NOMO-1 treated with DMSO at 0.1 percent for 48 hours (cell line): Measurements from ENCODE around the gene COX6A2.
"Not testable (repeated sequence)": the region's sequence is repeated elsewhere in the genome, so short reads cannot be mapped to it uniquely, and the experiment has no call there.

ENCODE experiments used
- DNase-seq: peaks from one replicate; lab custom pipeline; 2025; ENCODE audit not compliant: unreplicated experiment; lab: John Stamatoyannopoulos, UW

Gene COX6A2

GRCh38 chr16:31438414-31438813, 10.3 kb upstream of the COX6A2 start:
- no peak for DNase-seq

- no peak for DNase-seq
Measured at GRCh38 chr16:31436221-31437045, 8.3 kb upstream of the COX6A2 start.

GRCh38 chr16:31435341-31436220, 7.4 kb upstream of the COX6A2 start:
- DNase-seq, result no peak

DNA sequence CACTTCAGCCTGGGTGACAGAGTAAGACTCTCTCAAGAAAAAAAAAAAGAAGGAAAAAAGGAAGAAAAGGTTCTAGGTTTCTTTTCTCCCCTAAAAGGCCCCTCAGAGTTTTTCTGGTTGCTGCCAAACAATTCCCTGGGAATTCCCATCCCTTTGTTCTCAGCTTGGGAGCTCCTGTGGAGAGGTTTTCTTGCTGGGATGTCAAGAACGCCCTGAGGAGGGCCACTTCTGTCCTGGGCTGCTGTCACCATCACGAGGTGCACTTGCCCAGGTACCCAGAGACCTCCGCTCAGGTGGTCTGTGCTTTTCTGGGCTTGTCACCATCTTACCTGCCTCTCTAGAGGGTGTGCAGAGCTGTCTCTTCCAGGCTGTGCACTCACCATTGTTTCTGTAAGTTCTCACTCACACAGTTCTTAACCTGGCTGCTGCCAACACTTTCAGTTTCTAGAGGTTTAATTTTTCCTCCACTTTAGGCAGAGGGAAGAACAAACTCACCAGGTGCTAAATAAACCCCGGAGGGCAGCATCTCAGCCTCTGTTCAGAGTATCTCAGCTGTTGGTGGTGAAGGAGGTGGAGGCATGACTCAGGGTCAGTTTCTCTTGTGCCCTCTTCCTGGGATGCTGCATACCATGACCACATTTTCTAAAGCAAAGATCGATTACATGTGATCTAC, 2.4 kb upstream of the COX6A2 start:
- DNase-seq, result no peak

- no peak for DNase-seq
Measured at GRCh38 chr16:31429796-31430195, 1.6 kb upstream of the COX6A2 start.

DNA sequence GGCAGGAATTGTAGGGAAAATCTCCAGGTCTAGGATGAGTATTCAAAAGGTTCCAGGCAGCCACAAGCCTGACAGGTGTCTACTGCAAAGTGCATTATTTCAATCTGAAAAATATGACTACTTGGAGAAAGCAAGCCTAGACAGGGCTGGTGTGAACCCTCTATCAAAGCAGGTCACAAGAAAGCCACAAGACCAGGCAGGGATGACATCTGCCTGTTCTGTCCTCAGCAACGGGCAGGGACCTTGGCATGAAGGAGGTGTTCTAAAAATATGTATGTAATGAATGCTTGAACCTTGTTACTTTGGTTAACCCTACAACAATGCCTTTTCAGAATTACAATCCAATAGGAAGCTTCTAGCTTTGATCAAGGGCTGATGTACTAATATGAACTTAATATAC, 1.2 kb upstream of the COX6A2 start:
- DNase-seq, result no peak

DNA sequence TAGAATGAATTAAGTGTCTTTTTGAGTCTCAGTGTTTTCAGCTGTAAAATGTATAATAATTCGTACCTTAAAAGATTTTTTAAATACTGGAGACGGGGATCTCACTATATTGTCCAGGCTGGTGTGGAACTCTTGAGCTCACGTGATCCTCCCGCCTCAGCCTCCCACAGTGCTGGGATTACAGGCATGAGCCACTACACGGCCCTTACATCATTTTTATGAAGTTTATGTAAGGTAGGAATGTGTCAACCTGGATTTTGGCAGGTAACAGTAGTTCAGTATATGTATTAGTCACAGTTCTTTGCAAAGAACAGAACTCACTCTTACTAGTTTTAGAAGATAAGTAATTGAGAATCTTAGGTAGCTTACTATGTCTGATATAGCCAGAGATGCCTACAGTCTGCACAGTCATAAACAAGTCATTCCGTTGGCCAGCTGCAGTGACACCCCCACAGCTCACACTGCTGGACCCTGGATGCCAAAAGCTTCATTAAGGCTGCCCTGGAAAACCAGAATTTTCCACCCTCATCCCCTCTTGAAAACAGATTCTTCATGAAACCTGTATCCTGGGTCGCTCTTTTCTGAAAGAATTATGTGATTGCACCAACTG, 583 bp upstream of the COX6A2 start:
- no peak for DNase-seq

- DNase-seq, result no peak
Measured at GRCh38 chr16:31427441-31428278, 500 bp downstream of the COX6A2 start.

GRCh38 chr16:31423801-31424200, 4.4 kb downstream of the COX6A2 start:
- no peak for DNase-seq

DNA sequence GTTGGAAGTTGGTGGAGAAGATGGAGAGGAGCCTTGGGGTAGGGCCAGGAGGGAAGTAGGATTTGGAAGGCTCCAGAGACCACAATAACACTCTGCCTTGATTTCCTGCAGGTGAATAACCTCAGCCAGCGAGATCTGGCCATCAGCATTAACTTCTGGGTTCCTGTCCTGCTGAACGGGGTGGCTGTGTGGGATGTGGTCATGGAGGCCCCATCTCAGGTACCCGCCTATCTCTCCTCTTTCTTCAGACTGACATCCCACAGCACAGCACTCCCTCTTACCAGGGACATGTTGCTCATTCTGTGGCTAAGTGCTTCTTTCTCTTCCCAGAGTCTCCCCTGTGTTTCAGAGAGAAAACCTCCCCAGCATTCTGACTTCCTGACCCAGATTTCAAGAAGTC, 4.9 kb downstream of the COX6A2 start:
- DNase-seq, result no peak

DNA sequence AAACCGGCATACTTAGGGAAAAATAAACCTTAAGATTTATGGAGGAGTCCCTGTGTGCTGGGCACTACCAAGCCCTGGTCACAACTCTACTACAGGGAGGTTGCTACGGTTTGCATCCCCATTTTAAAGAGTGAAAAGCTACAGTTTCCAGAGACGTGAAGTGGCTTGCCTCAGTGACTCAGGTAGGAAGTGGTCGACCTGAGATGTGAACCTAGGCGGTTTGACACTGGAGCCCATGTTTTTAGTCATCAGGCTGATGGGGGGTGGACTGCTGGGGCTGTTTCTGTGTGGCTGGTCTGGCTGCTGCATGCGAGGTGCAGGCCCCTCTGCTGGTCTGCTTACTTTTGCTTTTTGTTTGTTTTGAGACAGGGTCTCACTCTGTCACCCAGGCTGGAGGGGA, 6.6 kb downstream of the COX6A2 start:
- DNase-seq, result no peak

DNA sequence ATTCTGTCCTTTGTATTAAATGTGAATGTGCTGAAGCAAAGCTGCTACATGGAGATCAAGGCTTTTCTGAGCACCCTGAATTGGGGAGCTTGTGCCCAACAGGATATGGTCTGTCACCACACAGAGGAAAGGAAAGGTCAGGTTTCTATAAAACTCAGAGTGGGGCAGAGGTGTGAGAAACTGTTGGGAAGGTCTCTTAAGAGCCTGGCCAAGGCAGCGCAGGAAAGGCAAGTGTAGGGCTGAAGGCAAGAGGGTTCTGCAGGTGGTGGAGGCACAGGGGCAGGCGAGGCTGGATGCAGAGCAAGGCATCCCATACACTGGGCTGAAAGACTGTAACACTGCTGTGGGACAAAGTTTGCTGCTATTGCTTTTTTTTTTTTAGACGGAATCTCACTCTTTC, 8.1 kb downstream of the COX6A2 start:
- no peak for DNase-seq

- DNase-seq, result no peak
Measured at GRCh38 chr16:31417916-31418315, 10.2 kb downstream of the COX6A2 start.

DNA sequence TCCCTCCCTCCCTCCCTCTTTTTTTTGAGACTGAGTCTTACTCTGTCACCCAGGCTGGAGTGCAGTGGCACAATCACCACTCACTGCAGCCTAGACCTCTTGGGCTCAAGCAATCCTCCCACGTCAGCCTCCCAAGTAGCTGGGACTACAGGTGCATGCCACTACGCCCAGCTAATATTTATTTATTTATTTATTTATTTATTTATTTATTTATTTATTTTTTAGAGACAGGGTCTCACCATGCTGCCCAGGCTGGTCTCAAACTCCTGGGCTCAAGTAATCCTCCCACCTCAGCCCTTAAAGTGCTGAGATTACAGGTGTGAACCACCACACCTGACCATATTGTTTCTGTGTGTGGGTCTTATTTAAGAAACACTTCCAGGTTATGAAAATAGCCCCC, 11.1 kb downstream of the COX6A2 start:
- not testable (repeated sequence) for DNase-seq

DNA sequence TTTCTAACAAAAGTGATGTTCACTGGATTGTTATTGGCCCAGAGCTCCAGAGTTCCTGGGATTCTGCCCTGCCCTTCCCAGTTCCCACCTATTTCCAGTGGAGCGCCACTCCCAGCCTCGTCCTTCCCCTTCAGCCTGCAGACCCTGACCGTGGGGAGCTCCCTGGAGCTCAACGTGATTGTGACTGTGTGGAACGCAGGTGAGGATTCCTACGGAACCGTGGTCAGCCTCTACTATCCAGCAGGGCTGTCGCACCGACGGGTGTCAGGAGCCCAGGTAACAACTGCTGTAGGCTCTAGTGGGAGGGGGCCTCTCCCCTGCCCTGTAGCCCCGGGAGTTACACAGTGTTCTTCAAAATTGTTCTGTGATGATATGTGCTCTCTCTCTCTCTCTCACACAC, 11.8 kb downstream of the COX6A2 start:
- no peak for DNase-seq

DNA sequence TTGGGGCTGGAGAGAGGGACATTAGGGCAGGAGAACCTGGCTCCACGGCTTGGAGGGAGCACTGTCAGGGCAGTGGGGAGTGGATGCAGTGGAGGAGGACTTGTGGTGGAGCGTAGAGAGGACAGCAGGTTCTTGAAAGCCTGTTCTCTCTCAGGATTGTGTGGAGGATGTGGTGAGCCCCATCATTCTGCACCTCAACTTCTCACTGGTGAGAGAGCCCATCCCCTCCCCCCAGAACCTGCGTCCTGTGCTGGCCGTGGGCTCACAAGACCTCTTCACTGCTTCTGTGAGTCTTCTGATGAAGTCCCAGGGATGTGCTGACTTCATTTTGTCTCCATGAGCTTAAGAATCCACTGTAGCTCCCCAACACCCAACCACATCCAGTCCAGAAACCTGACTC, 13.5 kb downstream of the COX6A2 start:
- no peak for DNase-seq

DNA sequence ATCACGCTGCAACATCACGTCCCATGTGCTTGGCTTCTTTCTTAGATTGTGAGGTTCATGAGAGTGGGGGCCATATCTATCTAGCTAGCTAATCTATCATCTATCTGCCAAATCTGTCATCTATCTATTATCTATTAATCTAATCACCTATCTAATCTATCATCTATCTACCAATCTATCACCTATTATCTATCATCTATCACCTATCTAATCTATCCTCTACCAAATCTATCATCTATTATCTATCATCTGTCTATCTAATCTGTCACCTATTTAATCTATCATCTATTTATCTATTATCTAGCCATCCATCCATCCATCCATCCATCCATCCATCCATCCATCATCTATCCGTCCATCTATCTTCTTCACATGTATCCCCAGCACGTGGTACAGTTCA, 14.2 kb downstream of the COX6A2 start:
- no peak for DNase-seq

- DNase-seq, result no peak
Measured at GRCh38 chr16:31413381-31413780, 14.8 kb downstream of the COX6A2 start.

DNA sequence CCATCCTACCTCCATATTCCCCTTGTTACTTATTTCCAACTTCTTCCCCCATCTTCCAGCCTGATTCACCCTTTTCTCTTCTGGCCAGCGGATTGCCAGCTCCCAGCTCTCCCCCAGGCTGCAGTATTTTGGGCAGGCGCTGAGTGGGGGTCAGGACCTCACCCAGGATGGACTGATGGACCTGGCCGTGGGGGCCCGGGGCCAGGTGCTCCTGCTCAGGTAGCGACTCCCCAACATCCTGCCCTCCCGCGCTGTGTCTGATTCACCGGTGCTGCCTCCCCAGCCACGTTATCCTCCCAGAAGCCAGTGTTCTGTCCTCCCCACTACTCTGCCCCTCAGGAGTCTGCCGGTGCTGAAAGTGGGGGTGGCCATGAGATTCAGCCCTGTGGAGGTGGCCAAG, 15.4 kb downstream of the COX6A2 start:
- no peak for DNase-seq
